MV-4-11 (cell line): Measurements from ENCODE around the gene TCERG1L.
"Not testable (repeated sequence)": the region's sequence is repeated elsewhere in the genome, so short reads cannot be mapped to it uniquely, and the experiment has no call there.

Experiments
- DNase-seq: peaks from one replicate; lab custom pipeline; 2025; lab: John Stamatoyannopoulos, UW

TCERG1L gene

GRCh38 chr10:131165092-131165491 is 146.4 kb downstream of the TCERG1L start:
- DNase-seq, result no peak

DNA sequence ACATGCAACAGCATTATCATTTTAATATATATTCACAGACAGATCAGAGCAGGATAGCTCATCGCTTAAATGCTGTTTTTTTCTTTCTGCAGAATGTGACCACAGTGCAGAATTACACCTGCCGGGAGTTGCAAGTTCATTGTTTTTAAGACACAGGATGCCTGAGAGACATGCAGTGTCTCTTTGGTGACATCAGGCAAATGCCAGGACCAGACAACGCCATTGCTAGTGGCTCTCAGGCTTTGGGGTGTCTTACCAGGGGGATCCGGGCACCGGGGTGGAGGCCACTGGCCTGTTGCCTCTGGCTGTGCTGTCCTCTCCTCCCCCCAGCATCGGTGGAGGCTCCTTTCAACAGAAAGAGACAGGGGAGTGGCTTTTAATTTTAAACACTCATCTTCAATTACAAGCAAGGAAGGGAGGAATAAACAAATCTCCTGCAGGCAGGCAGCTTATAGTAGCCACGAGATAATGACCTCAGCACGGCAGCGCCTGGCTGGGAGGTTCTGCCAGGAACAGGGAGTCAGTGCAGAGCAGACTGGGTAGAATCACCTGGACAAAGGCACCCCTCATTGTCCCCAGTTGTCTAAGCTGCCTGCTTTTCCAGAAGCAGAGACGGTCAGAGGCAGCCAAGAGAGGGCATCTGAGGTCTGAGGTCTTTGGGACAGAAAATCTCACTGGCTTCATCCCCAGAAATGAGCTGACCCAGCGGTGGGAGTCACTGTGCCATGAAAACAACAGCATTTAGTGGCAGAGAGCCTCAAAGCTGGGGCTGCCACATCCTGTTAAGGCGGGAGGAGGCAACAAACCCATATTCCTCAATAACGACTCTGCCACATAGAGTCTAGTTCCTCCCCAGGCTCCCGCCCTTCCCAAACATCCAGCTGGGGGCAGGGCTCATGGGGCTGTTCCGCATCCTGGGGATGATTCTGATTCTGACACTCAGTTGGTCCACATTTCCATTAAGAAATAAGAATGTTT is 148.4 kb downstream of the TCERG1L start:
- no peak for DNase-seq

DNA sequence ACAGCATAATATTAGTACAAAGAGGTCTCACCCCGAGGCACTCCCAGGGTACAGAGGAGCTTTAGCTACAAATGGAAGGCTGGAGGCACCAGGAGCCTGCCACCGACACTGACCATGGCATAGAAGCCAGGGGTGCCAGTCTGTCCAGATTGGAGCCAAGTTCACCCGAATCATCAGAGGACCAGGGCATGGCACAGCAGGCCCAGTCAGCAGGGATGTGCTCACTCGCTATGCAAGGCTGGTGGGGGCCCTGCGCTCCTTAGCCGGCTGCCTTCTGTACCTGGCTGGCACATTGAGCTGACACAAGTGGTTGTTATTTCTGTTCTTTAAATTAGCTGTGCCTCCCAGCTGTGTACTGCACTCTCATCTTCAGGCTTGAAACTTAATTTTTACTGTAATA is 149.3 kb downstream of the TCERG1L start:
- no peak for DNase-seq

- DNase-seq, result no peak
These were observed 150.4 kb downstream of the TCERG1L start for GRCh38 chr10:131161087-131161486.

GRCh38 chr10:131160219-131160875 is 151.2 kb downstream of the TCERG1L start:
- DNase-seq, result no peak

DNA sequence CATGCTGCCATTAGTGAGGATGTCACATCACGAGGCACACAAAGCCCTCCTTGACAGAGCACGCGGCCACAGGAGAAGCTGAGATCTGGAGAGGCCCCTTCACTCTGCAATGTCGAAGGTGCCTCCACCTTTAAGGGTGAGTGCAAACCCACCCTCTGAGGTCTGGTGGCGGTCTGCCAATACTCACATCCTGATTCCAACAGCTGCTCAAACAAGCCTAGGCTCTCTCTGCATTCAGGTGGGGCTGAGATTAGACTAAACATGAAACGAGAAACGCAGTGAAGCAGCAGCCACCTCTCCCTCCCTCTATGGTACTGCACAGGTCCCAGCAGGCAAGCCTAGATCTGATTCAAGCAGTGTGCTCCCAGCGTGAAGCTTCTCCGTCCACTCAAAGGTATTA is 151.8 kb downstream of the TCERG1L start:
- DNase-seq, result no peak

- no peak for DNase-seq
These were observed 152.8 kb downstream of the TCERG1L start for GRCh38 chr10:131158695-131159094.

GRCh38 chr10:131157899-131158298 is 153.6 kb downstream of the TCERG1L start:
- DNase-seq, result no peak

- DNase-seq, result no peak
These were observed 155.7 kb downstream of the TCERG1L start for GRCh38 chr10:131155876-131156230.

GRCh38 chr10:131155218-131155875 is 156.2 kb downstream of the TCERG1L start:
- no peak for DNase-seq

DNA sequence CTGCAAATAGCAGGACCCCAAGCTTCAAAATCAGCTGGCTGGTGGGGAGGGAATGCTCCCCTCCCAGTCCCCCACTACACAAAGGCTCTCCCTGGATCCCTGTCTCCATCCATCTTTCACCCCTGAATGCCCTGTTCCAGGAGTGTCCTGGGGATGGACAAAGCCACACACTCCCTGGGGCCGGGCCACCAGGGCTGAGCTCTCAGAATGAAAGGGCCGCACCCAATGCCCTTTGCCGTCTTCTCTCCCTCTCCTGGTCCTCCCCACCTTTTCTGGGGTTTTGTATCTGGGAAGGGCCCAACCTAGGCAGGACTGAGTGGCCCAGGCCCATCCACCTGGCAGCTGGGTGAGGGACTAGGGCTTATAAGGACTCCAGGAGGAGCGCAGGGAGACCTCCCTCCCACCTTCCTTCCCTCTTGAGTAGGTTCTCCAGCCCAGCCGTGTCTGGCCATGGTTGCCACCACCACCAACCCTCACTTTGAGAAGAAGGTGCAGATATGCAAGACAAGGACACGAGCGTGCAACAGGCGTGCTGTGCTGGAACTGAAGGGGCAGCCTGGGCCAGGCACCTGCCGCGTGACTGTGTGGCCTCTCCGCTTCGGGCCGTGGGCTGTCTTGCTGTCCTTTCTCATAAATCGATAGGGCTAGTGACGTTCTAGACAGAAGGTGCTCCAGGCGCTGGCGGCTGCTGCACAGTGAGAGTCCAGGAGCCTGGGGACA is 157.1 kb downstream of the TCERG1L start:
- no peak for DNase-seq

DNA sequence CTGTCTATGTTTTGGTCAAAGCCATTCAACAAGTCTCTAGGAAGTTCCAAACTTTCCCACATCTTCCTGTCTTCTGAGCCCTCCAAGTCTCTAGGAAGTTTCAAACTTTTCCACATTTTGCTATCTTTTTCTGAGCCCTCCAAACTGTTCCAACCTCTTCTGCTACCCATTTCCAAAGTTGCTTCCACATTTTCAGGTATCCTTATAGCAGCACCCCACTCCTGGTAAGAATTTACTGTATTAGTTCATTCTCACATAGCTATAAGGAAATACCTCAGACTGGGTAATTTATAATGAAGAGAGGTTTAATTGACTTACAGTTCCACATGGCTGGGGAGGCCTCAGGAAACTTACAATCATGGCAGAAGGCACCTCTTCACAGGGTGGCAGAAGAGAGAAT is 159.1 kb downstream of the TCERG1L start:
- DNase-seq, result not testable (repeated sequence)

GRCh38 chr10:131150126-131150525 is 161.4 kb downstream of the TCERG1L start:
- no peak for DNase-seq

GRCh38 chr10:131149586-131149985 is 161.9 kb downstream of the TCERG1L start:
- no peak for DNase-seq

DNA sequence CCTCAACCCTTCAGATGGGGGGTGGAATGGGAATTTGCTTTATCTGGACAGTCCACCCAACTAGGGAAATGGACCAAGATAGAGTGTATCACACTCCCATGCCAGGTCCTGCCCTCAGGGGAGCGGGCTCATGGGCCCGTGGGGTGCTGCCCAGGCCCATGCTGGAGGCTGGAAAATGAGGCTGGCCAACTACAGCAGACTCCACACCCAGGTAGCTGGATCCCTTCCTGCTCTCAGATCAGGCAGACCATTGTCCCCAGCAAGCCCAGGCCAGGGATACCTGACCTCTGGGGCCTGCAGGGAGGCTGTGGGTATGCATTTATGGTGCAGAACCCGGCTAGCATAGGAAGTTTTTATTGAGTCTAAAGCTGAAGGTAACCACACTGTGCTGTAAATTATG is 162.4 kb downstream of the TCERG1L start:
- DNase-seq, result no peak

DNA sequence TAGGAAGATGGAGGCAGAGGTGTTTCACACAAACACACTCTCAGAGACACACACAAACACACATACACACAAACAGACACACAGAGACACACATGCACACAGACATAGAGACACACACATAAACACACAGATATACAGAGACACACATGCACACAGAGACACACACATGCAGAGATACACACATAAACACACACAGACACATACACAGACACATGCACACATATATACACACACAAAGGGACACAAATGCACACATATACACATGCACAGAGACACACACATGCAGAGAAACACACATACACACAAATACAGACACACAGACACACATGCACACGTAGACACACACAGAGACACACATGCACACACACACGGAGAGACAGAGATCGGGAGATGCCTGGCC is 163.3 kb downstream of the TCERG1L start:
- no peak for DNase-seq

DNA sequence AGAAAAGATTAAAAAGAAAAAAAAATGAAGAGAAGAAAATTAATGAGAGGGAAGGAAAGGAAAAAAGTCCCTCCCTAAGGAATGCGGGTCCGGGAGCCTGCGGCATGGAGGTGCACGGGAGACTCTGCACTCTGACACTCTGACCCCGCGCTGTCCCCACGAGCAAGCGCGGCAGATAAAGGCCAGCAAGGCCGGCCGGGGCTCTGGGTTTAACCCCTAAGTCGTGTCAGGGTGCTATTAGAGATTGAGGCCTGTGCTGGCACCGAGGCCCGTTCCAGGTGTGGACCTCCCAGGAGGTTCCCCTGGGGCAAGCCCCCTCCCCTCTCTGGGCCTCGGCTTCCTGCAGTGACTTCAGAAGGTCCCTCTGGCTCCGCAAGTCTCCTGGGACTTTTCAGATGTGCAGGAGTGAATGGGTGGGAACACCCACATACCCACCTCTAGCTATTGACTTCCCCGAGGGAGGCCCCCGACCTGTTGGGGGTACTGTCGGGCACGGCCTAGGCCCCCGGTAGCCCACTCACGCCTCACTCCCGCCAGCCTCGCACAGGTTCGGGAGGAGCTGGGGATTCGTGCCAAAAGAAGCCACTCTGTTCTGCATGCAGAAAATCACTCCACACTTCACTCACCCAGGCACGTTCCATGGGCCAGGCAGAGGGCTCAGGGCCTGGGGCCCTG is 164.1 kb downstream of the TCERG1L start:
- DNase-seq, result no peak

- DNase-seq, result no peak
These were observed 164.7 kb downstream of the TCERG1L start for GRCh38 chr10:131146790-131147189.

GRCh38 chr10:131145756-131146155 is 165.8 kb downstream of the TCERG1L start:
- DNase-seq, result no peak

GRCh38 chr10:131144711-131145375 is 166.7 kb downstream of the TCERG1L start:
- no peak for DNase-seq

GRCh38 chr10:131144196-131144595 is 167.3 kb downstream of the TCERG1L start:
- DNase-seq, result no peak
